NCI-H345 (cell line): ENCODE measurements around the gene NALCN.

Experiments
- DNase-seq: peaks from one replicate; lab custom pipeline; 2025; lab: John Stamatoyannopoulos, UW

The NALCN gene

DNA sequence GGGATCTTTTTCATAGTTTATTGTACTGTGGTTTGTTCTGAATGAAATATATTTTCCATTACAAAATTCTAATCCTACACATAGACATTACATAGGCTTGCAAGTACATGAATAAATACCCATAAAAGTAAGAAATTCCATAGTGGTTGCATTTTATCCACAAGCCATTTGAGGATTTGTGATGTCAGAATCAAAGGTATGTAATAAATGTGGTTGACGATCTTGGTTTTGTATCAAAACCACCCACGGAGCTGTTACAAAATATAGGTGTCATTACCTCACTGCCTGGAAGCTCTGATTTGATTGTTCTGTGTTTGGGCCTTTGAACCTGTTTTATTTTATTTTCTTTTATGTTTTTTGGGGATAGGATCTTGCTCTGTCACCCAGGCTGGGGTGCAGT is 125.1 kb downstream of the NALCN start:
- DNase-seq, result no peak

DNA sequence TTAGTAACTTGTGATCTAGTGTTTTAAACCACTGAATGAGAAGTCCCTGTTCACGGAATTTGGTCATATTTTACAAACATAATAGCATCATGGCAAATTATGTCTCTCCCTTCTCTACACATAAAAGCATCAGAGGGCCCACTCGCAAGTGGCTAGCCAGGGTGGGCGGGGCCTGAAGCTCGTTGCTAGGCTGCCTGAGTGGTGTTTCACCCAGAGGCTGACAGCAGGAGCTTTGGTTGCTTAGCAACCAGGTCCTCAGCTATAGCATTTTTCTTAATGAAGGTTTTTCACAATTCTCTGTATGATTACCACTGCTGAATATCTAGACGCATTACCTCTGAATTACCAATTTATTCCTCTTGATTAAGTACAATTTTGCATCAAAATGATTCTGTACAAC is 126.5 kb downstream of the NALCN start:
- DNase-seq, result peak; percentile 86

DNA sequence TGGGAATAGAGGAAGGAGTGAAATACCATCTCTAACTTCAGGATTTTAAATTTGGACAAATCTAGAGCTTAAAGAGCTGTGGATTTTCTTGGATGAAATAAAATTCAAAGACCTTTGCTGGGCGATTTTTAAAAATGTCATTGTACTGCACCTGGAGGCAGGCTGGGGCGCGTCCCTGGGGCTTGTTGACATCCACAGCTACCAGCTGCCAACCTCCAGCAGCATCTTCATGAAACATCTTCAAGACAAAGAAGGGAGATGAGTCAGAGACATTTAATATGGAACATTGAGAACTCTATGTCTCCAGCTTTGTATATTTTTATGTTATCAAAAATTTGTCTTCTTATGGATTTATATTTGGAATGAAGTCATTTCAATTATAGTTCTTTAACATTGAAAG is 132.5 kb downstream of the NALCN start:
- peak; percentile 44 for DNase-seq

DNA sequence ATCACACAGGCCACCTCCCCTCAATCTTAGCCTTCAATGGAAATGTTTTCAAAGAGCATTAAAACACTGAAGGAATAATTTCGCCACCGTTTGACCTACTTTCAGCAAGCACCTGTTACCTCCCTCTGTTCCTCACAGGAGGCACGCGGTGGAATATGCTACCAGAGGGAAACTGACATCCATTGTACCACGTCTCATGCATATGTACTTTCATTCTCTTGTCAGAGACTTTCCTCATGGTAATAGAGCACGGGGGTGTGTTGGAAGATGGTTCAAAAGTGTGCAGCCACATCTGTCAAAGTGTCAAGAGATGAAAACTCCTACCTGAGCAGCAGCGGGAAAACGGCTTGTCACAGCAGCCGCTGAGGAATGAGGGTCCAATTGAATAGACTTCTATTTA is 143.4 kb downstream of the NALCN start:
- no peak for DNase-seq

DNA sequence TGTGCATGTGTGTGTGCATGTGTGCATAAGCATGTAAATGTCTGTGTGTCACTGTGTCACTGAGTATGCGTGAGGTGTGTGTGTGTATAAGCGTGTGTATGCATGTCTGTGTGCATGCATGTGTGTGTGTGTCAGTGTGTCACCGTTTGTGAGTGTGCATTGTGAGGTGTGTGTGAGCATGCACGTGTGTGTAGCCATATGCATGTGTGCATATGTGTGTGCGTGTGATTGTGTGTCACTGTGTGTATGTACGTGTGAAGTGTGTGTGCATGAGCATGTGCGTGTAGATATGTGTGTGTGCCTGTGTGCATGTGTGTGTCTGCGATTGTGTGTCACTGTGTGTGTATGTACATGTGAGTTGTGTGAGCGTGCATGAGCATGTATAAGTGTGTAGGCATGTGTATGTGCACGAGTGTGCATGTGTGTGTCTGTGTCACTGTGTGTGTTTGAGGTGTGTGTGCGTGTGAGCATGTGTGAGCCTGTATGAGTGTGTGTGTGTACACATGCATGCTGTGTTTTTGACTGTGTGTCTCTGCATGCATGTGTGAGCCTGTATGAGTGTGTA is 144.5 kb downstream of the NALCN start:
- DNase-seq, result no peak

DNA sequence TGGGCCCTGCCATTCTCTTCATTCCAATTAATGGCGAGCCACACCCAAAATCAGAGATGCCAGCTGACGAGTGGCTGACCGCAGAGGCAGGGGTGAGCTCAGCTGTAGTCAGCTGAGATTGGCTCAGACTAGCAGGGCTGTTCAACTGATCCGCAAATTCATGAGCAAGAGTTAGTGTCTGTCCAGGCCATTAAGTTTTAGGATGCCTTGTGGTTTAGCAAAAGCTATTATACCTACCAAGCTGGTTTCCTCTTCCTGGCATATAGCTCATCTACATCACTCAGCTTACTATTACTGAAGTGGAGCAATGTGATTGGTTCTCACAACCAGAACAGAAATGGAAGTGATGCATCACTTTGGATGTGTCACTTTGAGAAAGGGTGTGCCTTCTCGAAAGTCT is 148.7 kb downstream of the NALCN start:
- DNase-seq, result no peak

DNA sequence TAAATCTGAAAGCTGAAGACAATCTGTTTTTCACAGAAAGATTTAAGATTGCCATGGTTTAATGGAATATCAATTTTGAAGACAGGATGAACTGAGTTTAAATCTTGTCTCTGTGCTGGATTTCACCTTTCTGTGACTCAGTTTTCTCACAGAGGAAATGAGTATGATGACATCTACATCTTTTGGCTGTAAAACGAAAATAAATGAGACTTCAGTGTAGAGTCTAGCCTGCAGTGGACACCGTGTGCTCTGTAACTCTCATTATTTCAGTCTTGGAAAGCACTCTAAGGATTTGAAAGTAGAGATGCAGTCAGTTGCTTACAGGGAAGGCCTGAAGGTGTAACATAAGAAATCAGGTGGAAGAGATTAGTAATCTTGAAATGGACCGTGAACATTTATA is 150.4 kb downstream of the NALCN start:
- DNase-seq, result no peak

DNA sequence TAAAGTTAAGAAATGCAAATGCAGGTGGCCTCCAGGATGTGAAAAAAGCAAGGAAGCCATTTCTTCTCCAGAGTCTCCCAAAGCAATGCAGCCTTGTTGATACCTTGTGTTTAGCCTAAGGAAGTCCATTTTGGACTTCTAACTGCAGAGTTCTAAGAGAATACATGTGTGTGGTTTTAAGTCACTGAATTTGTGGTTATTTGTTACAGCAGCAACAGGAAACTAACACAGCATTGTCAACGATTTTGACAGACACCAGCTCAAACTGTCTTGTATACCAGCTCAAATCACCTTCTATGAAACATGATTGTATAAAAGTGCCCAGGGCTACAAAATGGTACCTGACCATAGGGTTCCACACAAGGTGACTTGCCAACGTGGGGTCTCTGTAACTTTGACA is 151.4 kb downstream of the NALCN start:
- DNase-seq, result no peak

DNA sequence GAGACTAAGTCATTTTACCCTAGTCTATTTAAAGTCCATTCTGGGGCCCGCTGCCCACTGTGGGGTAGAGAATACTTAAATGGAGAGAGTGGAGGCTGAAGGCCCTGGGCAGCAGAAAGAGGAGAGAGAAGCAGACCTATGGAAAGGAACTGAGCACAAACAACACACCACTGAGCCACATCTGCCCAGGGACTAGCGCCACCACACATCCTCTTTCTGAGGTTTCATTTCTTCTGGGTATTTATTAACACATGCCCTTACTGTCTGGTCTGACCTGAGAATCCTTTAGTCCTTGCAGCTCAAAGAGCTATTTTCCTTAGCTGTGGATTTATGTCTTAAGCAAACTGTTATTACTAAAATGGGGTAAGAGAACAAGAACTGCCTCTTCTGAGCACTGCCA is 154.0 kb downstream of the NALCN start:
- no peak for DNase-seq

DNA sequence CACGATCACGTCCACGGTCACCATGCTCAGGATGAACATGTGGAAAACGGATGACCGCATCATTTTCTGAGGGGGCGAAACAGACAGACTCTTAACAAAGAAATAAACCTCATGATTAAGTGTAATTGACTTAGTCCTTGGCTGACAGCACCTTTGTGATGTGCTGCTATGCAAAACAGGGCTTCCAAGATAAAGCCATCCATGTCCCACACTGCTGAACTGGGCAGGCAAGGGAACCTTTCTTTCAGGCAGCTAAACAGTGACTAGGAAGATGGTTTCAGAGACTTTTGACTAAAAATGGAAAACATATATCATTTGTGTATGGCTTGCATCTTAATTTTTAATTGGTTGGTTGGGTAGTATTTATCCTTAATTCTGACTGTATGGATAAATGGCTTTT is 157.8 kb downstream of the NALCN start:
- DNase-seq, result no peak

DNA sequence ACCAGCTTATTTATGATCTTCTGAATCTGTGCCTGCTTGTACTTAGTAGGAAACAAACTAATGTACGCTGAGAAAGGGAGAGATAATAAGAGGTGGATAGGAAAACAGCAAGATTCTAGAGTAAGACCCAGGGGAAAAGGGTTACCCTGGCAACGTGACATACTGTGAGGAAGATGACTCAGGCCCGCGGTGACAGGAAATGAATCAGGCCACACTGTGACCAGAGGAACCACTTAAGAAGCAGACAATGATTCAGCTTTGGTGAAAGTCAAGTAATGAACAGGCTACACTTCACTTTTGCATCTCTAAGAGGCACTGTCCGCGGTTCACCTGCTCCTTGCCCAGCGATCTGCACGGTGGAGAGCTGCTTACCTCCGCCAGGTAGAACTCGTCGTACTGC is 158.2 kb downstream of the NALCN start:
- peak; percentile 47 for DNase-seq

DNA sequence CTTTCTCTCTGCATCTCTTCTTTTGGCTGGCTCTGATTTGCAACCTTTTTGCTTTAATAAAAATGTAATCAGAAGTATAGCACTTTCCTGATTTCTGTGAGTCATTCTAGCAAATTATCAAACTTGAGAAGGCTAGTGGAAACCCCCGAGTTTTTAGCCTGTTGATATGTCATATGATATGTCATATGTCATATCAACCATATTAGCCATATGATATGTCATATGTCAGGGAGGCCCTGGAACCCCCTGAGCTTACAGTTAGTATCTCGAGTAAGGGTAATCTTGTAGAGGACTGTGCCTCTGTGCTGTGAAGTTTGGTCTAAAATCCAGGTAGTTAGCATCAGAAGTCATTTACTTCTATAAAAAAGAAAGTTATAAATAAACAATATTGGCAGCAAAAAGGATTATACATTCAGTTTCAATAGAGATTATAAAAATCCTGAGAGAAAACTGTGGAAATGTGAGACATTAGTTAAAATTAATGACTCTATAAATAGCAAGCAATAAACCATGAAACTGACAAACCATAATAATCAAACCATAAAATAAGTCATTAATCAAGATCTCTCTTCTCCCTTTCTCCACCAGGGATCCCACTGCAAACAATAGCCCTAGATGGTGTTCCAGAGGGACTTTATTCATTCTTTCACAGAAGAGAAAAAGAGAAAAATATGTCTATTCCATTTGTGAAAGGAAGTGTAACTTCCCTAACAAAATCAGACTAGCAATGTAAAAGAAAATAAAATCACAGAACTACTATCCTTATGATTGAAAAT is 167.4 kb downstream of the NALCN start:
- no peak for DNase-seq

DNA sequence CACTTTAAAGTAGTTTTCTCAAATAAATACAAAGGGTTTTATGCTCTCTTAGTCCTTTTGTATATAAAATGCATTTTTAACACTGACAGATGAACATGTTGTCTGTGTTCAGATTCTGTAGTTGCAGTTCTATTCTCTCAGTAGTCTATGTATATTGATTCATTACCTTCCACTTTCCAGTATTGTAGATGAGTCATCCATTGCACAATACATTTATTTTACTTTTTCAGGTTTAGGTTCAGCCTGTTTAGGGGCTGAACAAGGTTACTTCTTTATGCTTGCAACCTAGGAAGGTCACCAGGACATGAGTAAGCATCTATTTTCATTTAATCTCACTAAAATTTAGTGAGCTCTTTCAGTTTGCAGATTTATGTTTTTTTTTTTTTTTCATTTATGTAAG is 173.6 kb downstream of the NALCN start:
- no peak for DNase-seq

DNA sequence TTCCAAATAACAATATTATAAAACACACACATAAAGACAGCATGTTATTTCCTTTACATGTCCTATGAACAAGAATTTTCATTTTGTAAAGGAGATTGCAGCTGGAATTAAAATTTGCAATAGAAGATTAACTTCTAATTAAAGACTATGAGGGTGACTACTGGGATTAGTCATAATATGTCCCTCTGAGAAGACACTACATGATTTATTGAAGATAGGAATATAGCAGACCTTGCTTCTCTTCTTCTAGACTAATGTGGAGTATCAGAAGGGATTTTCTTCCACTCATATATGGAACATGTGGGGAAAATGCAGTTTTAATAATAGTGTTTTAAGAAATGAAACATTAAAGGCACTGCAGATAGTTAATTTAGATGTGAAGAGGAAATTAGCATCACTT is 177.8 kb downstream of the NALCN start:
- no peak for DNase-seq

DNA sequence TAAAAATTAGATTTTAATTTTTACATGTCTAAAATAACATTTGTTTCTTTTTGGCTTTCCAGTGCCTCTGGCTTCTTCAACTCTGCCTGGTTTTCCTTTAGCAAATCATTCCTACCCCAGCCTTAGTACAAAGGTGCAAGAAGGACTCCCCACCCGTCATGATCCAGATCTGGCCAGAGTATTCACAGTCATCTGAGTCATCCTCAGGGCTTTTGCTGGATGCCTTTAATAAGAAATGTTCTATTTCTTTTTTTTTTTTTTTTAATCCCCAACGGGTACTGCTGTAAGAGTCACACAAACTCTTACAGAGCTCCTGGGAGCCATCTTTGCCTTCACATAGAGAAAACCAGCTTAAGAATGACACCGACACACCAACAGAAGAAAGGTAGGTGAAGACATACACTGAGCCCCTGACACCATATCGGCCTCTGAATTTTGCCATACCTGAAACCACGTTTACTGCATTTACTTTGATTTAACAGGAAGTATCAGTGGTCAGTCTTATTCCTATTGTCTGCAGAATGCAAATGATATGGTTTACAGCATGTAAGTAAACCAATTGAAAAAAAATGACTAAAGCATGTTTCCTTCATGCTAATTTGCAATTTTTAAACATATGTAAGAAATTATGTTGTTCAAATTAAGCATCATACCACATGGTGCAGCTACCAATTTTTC is 184.4 kb downstream of the NALCN start:
- no peak for DNase-seq

DNA sequence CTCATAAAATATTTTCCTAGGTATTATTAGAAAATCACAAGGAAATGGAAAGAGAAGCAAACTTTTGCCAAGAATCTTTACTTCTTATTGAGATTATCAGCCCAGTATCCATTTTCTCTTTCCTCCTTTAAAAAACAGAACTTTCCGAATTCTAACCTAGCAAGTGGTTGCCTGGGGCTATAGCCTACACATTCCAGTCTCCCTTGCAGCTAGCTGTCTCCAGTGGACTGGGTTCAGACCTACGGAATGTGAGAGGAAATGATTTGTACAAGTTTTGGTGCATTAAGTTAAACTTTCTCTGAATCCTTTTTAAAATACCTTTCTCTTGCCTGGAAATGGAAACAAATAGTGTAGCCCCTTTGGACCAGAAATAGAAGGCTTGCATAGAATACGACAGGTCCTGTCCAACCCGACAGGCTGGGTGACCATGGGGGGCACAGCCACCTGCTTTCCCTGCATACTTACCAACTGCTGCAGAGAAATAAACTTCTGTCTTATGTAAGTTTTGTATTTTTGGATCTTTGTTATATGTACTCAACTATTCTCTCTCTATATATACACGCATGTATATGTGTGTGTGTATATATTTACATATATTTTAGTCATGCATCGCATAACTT is 185.9 kb downstream of the NALCN start:
- no peak for DNase-seq

DNA sequence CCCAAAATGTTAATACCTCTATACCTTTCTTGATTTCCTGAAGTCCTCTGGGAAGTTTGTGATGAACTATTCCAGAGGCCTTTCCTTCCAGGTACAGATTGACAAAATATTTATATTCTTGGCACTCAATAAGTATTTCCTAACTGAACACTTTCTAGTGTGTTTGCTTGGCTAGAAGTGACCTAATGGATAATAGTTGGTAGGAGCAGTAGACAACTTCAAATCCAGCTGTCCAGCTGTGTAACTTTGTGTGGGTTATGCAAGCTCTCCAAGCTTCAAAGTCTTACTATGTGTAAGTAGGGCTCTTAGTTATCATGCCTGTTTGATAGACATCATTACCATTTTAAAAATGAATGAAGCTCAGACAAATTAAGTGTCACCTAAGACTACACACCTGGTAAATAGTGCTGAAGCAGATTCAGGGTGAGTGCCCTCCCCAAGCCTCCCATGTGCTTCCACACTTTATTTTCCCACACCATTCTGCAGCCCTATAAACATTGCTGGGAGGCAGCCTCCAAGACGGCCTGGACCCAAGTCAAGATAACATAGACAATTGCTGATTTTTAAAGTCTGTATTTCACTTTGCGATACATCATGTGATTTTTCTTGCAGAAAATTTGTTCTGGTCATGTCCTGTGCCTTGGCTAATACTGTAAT is 196.6 kb downstream of the NALCN start:
- no peak for DNase-seq

DNA sequence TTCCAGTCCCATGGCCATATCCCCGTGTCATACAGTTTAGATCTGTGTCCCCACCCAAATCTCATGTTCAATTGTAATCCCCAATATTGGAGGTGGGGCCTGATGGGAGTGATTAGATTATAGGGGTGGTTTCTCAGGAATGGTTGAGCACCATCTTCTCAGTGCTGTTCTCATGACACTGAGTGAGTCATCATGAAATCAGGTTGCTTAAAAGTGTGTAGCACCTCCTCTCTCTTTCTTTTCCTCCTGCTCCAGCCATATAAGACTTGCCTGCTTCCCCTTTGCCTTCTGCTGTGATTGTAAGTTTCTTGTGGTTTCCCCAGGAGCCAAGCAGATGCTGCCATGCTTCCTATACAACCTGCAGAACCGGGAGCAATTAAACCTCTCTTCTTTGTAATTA is 197.8 kb downstream of the NALCN start:
- DNase-seq, result no peak

DNA sequence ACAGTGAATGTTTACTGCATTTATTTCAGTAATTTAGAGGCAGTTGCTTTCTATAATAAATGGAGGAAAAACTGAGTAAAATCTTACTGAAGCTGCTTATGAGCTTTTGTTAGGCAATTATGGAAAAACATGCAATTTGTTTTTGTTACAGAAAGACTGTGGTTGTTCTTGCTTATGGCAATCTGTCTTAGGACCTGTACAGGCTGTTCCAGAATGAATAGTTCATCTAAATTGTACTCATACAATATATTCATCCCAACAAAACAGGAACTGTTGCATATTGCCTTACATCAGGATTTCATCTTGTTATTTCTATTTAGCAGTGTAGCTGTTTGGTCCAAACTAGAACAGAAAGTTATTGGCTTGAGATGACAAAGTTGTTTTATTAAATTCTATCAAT is 199.2 kb downstream of the NALCN start:
- DNase-seq, result no peak

DNA sequence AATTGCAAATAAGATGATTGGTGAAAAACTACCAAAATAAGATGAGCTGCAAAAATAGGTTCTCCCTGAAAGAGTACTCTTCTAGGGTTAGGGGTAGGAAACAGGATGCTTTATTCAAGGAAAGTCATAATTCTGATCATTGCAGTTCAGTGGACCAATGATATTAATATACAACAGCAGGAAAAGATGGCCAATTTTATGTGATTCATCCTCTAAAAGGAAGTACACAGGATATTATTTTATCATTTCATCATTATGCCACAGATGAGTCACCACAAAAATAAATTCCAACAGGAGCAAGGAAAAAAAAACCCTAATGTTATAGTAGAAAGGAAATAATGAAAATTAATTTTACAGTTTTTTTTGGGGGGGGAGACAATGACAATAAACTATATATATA is 205.0 kb downstream of the NALCN start:
- DNase-seq, result no peak

DNA sequence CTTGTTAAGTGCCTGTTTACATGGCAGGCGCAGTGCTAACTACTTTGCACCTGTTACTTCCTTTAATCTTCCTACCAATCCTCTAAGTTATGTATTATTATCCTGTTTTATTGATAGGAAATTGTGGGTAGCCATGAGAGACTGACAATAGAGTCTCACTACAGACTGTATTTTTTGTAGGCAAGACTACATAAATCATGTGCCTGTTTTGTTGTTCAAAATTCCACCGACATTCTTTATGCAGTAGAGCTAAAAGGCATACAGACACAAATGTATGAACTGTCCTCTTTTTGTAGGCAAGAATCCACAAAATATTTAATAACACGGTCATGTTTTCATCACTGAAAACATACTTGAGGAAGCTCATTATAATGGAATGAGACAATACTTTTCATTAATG is 205.5 kb downstream of the NALCN start:
- DNase-seq, result no peak

DNA sequence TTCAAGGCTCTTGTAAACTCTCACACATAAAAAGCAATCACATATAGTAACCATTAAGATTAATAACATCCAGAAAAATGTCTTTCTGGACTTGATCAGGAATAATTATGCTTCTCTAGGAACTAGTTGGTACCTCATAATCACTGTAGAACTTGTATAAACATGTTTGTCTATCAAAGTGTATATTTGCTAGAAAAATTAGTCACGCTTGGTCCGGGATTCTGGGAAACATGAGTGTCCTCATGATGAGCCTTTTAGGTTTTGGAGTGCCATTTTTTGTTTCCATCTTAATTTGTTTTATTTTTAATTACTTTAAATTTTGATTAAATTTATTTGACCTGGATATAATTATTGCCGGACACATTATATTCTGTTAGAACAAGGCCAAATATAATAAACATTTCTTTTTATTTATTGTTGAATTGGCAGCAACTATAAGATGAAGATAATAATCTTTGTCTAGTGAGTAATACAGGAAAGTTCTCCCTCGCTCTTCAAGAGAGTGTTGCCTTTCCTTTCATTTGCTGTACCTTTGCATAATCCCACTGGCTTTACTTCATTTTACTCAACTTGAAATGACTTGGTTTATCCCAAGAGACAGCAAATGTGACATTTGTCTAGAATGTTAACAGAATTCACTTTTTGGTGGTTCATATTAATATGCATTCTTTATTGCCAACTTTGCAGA is 207.0 kb downstream of the NALCN start:
- no peak for DNase-seq
